HCT116 (cell line): ENCODE measurements around the gene DCHS1. TPM values are rescaled to one million over a fixed set of nuclear protein-coding genes. Genes with fewer than 3 reads are reported as not detected.

Experiments
- ATAC-seq: fragments of 200-7000 bp; cut with Tn5 transposase; 2 replicates; pipeline ENCODE4 v1.9.1; 2020; ENCODE audit warnings: mild to moderate bottlenecking, moderate library complexity
- BruUV-seq: library from RNA; stranded (reverse); fragments of 400-500 nt; replicated peaks from 2 replicates; lab custom pipeline; 2021; lab: Mats Ljungman, UMichigan
- CTCF ChIA-PET: fragments of 300-600 bp; sonication (Branson Sonifier 250); formaldehyde crosslinking; loops from one replicate; lab custom pipeline; 2021; ENCODE audit warnings: antibody characterized with exemption; lab: Charles Lee
- POLR2A ChIA-PET: fragments of 300-600, 350-600 bp; sonication (Branson Sonifier 250); formaldehyde crosslinking; loops from one replicate; lab custom pipeline; 2021; ENCODE audit warnings: antibody characterized with exemption; lab: Charles Lee
- RAD21 ChIA-PET, 2 experiments: fragments of 300-600 bp; sonication (Branson Sonifier 250); formaldehyde crosslinking; loops; one replicate each; lab custom pipeline; 2023; ENCODE audit warnings: low total read pairs in 2 of 2; ENCODE audit not compliant: uncharacterized antibody in 2 of 2, unreplicated experiment in 2 of 2, low non-redundant PET in 1 of 2; lab: Charles Lee
- DNase-seq: peaks from one replicate; pipeline ENCODE4 v3.0.0-alpha.2; 2010; ENCODE audit warnings: low read depth, low spot score
- H2AFZ ChIP-seq: fragments of 200-600 bp; shearing (Covaris generic), sonication (generic); 2 replicates; pipeline ENCODE4 v1.6.1; 2017; ENCODE audit warnings: low read depth, mixed run types, mixed read lengths, antibody characterized with exemption, low read length; ENCODE audit not compliant: poor library complexity, severe bottlenecking
- H3K27ac ChIP-seq: 2 replicates; pipeline ENCODE4 v1.5.1; 2012; ENCODE audit warnings: low read depth, low read length
- H3K27me3 ChIP-seq: fragments of 200-600 bp; sonication (generic); 2 replicates; pipeline ENCODE4 v1.6.1; 2016; ENCODE audit warnings: mixed run types, low read length, mixed read lengths; ENCODE audit not compliant: insufficient read depth
- H3K36me3 ChIP-seq, 2 experiments: fragments of 200-500 bp in 1 of 2; fragments of 200-600 bp in 1 of 2; sonication (Bioruptor generic) in 1 of 2; sonication (generic) in 1 of 2; 2 replicates each; pipeline versions ENCODE4 v1.5.1 to v1.6.1; 2014 to 2016; ENCODE audit warnings: low read length in 2 of 2, inconsistent platforms in 1 of 2, mixed read lengths in 1 of 2, mixed run types in 1 of 2; ENCODE audit not compliant: insufficient read depth in 2 of 2, control insufficient read depth in 1 of 2
- H3K4me1 ChIP-seq, 2 experiments: fragments of 200-600 bp in 1 of 2; sonication (generic) in 1 of 2; 2 replicates each; pipeline versions ENCODE4 v1.5.1 to v1.6.1; 2012 to 2017; ENCODE audit warnings: low read length in 2 of 2, inconsistent platforms in 1 of 2, mild to moderate bottlenecking in 1 of 2, mixed read lengths in 1 of 2, mixed run types in 1 of 2, moderate library complexity in 1 of 2; ENCODE audit not compliant: insufficient read depth in 2 of 2, control insufficient read depth in 1 of 2
- H3K4me2 ChIP-seq: fragments of 200-600 bp; sonication (generic); 2 replicates; pipeline ENCODE4 v1.6.1; 2017; ENCODE audit warnings: mixed run types, low read length, mixed read lengths
- H3K4me3 ChIP-seq, 2 experiments: fragments of 200-600 bp in 1 of 2; sonication (generic) in 1 of 2; replicated peaks in 1 of 2; 2 replicates each; pipeline ENCODE4 v1.5.1; 2011 to 2016; ENCODE audit warnings: low read length in 2 of 2, control low read depth in 1 of 2, low read depth in 1 of 2, mild to moderate bottlenecking in 1 of 2, mixed read lengths in 1 of 2, mixed run types in 1 of 2
- H3K79me2 ChIP-seq: fragments of 200-600 bp; sonication (generic); 2 replicates; pipeline ENCODE4 v1.6.1; 2017; ENCODE audit warnings: mild to moderate bottlenecking, mixed run types, low read length, moderate library complexity, mixed read lengths; ENCODE audit not compliant: insufficient read depth
- H3K9ac ChIP-seq: fragments of 200-600 bp; sonication (generic); 2 replicates; pipeline ENCODE4 v1.6.1; 2016; ENCODE audit warnings: low read length, mixed read lengths
- H3K9me2 ChIP-seq: fragments of 200-600 bp; sonication (generic), shearing (Covaris generic); 2 replicates; pipeline ENCODE4 v1.6.1; 2017; ENCODE audit warnings: mixed run types, mild to moderate bottlenecking, moderate library complexity; ENCODE audit not compliant: insufficient read depth
- H3K9me3 ChIP-seq, 2 experiments: fragments of 200-500 bp in 1 of 2; fragments of 200-600 bp in 1 of 2; sonication (Bioruptor generic) in 1 of 2; sonication (generic) in 1 of 2; 2 replicates each; pipeline ENCODE4 v1.6.1; 2014 to 2017; ENCODE audit warnings: low read length in 2 of 2, mixed read lengths in 2 of 2, inconsistent platforms in 1 of 2, low read depth in 1 of 2, mild to moderate bottlenecking in 1 of 2, mixed run types in 1 of 2, moderate library complexity in 1 of 2; ENCODE audit not compliant: control insufficient read depth in 1 of 2, insufficient read depth in 1 of 2
- H4K20me1 ChIP-seq: fragments of 200-600 bp; sonication (generic), shearing (Covaris generic); 2 replicates; pipeline ENCODE4 v1.6.1; 2017; ENCODE audit warnings: mixed run types, mild to moderate bottlenecking, moderate library complexity; ENCODE audit not compliant: insufficient read depth
- ATF3 ChIP-seq: IDR thresholded peaks from 2 replicates; pipeline ENCODE4 v1.6.1; 2012
- CTCF ChIP-seq, 3 experiments: fragments of 200-600 bp in 1 of 3; sonication (generic) in 1 of 3; IDR thresholded peaks in 2 of 3; conservative IDR thresholded peaks in 1 of 3; 2 replicates each; pipeline ENCODE4 v1.5.1; 2012 to 2017; ENCODE audit warnings: low read depth in 2 of 3, low read length in 2 of 3, antibody characterized with exemption in 1 of 3, borderline replicate concordance in 1 of 3, control low read depth in 1 of 3, mild to moderate bottlenecking in 1 of 3, mixed read lengths in 1 of 3, mixed run types in 1 of 3, moderate library complexity in 1 of 3; ENCODE audit not compliant: insufficient read depth in 1 of 3
- EGR1 ChIP-seq: IDR thresholded peaks from 2 replicates; pipeline ENCODE4 v1.6.1; 2012; ENCODE audit warnings: low read depth
- ELF1 ChIP-seq: IDR thresholded peaks from 2 replicates; pipeline ENCODE4 v1.6.1; 2012; ENCODE audit warnings: low read depth, borderline replicate concordance
- EZH2phosphoT487 ChIP-seq: fragments of 200-600 bp; IDR thresholded peaks from 2 replicates; pipeline ENCODE4 v1.6.1; 2018; ENCODE audit warnings: antibody characterized with exemption, borderline replicate concordance
- JUND ChIP-seq: IDR thresholded peaks from 2 replicates; pipeline ENCODE4 v1.6.1; 2012
- POLR2A ChIP-seq: IDR thresholded peaks from 2 replicates; pipeline ENCODE4 v1.7.0; 2011; ENCODE audit warnings: borderline replicate concordance; ENCODE audit not compliant: insufficient read depth, insufficient read length; ENCODE audit errors: extremely low read depth
- POLR2AphosphoS5 ChIP-seq: IDR thresholded peaks from 2 replicates; pipeline ENCODE4 v1.6.1; 2011; ENCODE audit warnings: mild to moderate bottlenecking, low read depth, low read length, moderate library complexity
- RAD21 ChIP-seq: IDR thresholded peaks from 2 replicates; pipeline ENCODE4 v1.6.1; 2012; ENCODE audit warnings: low read depth, mild to moderate bottlenecking
- REST ChIP-seq: IDR thresholded peaks from 2 replicates; pipeline ENCODE4 v1.6.1; 2012; ENCODE audit warnings: low read depth
- SIN3A ChIP-seq: IDR thresholded peaks from 2 replicates; pipeline ENCODE4 v1.6.1; 2012; ENCODE audit warnings: low read depth
- SP1 ChIP-seq: IDR thresholded peaks from 2 replicates; pipeline ENCODE4 v1.6.1; 2012; ENCODE audit warnings: low read depth
- SRF ChIP-seq: IDR thresholded peaks from 2 replicates; pipeline ENCODE4 v1.6.1; 2012; ENCODE audit warnings: low read depth
- TCF7L2 ChIP-seq: IDR thresholded peaks from 2 replicates; pipeline ENCODE4 v1.7.0; 2011; ENCODE audit warnings: borderline replicate concordance, inconsistent platforms; ENCODE audit not compliant: insufficient read depth, insufficient read length; ENCODE audit errors: extremely low read depth
- YY1 ChIP-seq: IDR thresholded peaks from 2 replicates; pipeline ENCODE4 v1.6.1; 2011; ENCODE audit warnings: low read length, low read depth, moderate library complexity, mild to moderate bottlenecking; ENCODE audit not compliant: insufficient replicate concordance; ENCODE audit errors: extremely low read depth
- ZBTB33 ChIP-seq: IDR thresholded peaks from 2 replicates; pipeline ENCODE4 v1.6.1; 2011; ENCODE audit warnings: mild to moderate bottlenecking, low read length, moderate library complexity; ENCODE audit not compliant: insufficient replicate concordance; ENCODE audit errors: extremely low read depth
- ZFX ChIP-seq: fragments of 450-650 bp; IDR thresholded peaks from 2 replicates; pipeline ENCODE4 v1.6.1; 2017
- ZNF274 ChIP-seq: fragments of 200-500 bp; sonication (Bioruptor generic); IDR thresholded peaks from 2 replicates; pipeline ENCODE4 v1.6.1; 2014; ENCODE audit warnings: mild to moderate bottlenecking, low read depth, low read length, inconsistent platforms
- intact Hi-C: fragments of 100-400 bp; cut with micrococcal nuclease; formaldehyde crosslinking; loops from 2 replicates; pipeline ENCODE4 v1.10.0; 2022
- total RNA-seq: library from RNA; stranded (reverse); gene quantifications from one replicate; pipeline ENCODE4 v1.2.1, GENCODE V29; 2021; ENCODE audit not compliant: unreplicated experiment

DCHS1 gene
- total RNA-seq, 1 experiment from 2014 or later, result 0.30 TPM

GRCh38 chr11:6637871-6638270, 17.7 kb downstream of the DCHS1 start (continued):
- TF ChIP-seq SRF (no peak), YY1 (no peak), ELF1 (no peak), SIN3A (no peak), POLR2A (no peak), ZNF274 (no peak), ATF3 (no peak), EGR1 (no peak), REST (no peak), ZFX (no peak), SP1 (no peak)

- Histone ChIP-seq H2AFZ (no peak overlapping the region), H3K27ac (no peak overlapping the region), H3K4me2 (no peak overlapping the region), H3K27me3 (no peaks in the 10 kb centered on the region), H4K20me1 (no peaks in the 10 kb centered on the region), H3K36me3 (no peaks in the 10 kb centered on the region), H3K4me1 (peaks cover 6 to 14% of the 10 kb centered on the region in 2 experiments; a peak in 3 of 4 replicates), H3K9me3 (no peaks in the 10 kb centered on the region), H3K9ac (no peak overlapping the region), H3K4me3 (no peak overlapping the region), H3K79me2 (no peaks in the 10 kb centered on the region), H3K9me2 (no peaks in the 10 kb centered on the region)
- ChIA-PET RAD21 (no interaction called here), CTCF (no interaction called here), POLR2A (no interaction called here)
- no peak for DNase-seq
- no TSS peak for BruUV-seq
- ATAC-seq, result no peak
- intact Hi-C loops, result no loop called here
- TF ChIP-seq SP1 (no peak), JUND (no peak), TCF7L2 (no peak), POLR2AphosphoS5 (no peak), SIN3A (no peak), ZBTB33 (no peak), ATF3 (no peak), ZFX (no peak), EZH2phosphoT487 (no peak), POLR2A (no peak), RAD21 (no peak), CTCF (IDR thresholded peaks at IDR 0.05 in 2 of 3, conservative IDR thresholded peaks at IDR 0.05 in 1 of 3; ENCODE audit: borderline replicate concordance in 1 of 3, insufficient read depth in 1 of 3, low read depth in 2 of 3, low read length in 2 of 3) (no peak), ELF1 (no peak)
These were observed 19.1 kb downstream of the DCHS1 start for GRCh38 chr11:6636480-6636879.
